Measurements from ENCODE around the gene GRID2IP.

Gene GRID2IP

GRCh38 chr7:6529643-6530042 is 21.6 kb downstream of the GRID2IP start:
- DNase-seq (ENCODE audit: low read depth) = no peak
- TF ChIP-seq CTCF (conservative IDR thresholded peaks at IDR 0.05; ENCODE audit: low read length) = no peak
- H3K4me3 ChIP-seq (ENCODE audit: low read length) = no peak overlapping the region

- H3K4me3 ChIP-seq (ENCODE audit: low read length) = no peak overlapping the region
- TF ChIP-seq CTCF (conservative IDR thresholded peaks at IDR 0.05; ENCODE audit: low read length) = no peak
- DNase-seq (ENCODE audit: low read depth) = no peak
Measured at GRCh38 chr7:6528401-6529130, 22.7 kb downstream of the GRID2IP start.

- no peak for TF ChIP-seq CTCF (conservative IDR thresholded peaks at IDR 0.05; ENCODE audit: low read length)
- H3K4me3 ChIP-seq (ENCODE audit: low read length) = no peak overlapping the region
- DNase-seq (ENCODE audit: low read depth) = no peak
Measured at GRCh38 chr7:6526997-6527378, 24.3 kb downstream of the GRID2IP start.

GRCh38 chr7:6520163-6520981 is 30.9 kb downstream of the GRID2IP start:
- no peak for DNase-seq (ENCODE audit: low read depth)
- TF ChIP-seq CTCF (conservative IDR thresholded peaks at IDR 0.05; ENCODE audit: low read length) = no peak
- H3K4me3 ChIP-seq (ENCODE audit: low read length) = no peak overlapping the region

GRCh38 chr7:6516387-6516983 is 34.8 kb downstream of the GRID2IP start:
- no peak overlapping the region; the same call in 1 of the 2 replicates for H3K4me3 ChIP-seq (ENCODE audit: low read length)

GRCh38 chr7:6513541-6513940 is 37.7 kb downstream of the GRID2IP start:
- no peak overlapping the region for H3K4me3 ChIP-seq (ENCODE audit: low read length)
- DNase-seq (ENCODE audit: low read depth) = no peak
- no peak for TF ChIP-seq CTCF (conservative IDR thresholded peaks at IDR 0.05; ENCODE audit: low read length)

More at GRCh38 chr7:6516387-6516983, 34.8 kb downstream of the GRID2IP start:
- TF ChIP-seq CTCF (conservative IDR thresholded peaks at IDR 0.05; ENCODE audit: low read length) = peak; percentile 86
- peak; percentile 80 for DNase-seq (ENCODE audit: low read depth)

Measured in AG10803 (cell line).